GM19351 (cell line): Measurements from ENCODE around the gene LETM1.
A peak's percentile ranks its signal among the peaks of the same experiment; 100 is the strongest.

Source experiments
- ATAC-seq: cut with Tn5 transposase; IDR thresholded peaks from one replicate; pipeline ENCODE4 v1.9.1; 2021; ENCODE audit warnings: mild to moderate bottlenecking, moderate library complexity; ENCODE audit not compliant: unreplicated experiment

LETM1 gene

DNA sequence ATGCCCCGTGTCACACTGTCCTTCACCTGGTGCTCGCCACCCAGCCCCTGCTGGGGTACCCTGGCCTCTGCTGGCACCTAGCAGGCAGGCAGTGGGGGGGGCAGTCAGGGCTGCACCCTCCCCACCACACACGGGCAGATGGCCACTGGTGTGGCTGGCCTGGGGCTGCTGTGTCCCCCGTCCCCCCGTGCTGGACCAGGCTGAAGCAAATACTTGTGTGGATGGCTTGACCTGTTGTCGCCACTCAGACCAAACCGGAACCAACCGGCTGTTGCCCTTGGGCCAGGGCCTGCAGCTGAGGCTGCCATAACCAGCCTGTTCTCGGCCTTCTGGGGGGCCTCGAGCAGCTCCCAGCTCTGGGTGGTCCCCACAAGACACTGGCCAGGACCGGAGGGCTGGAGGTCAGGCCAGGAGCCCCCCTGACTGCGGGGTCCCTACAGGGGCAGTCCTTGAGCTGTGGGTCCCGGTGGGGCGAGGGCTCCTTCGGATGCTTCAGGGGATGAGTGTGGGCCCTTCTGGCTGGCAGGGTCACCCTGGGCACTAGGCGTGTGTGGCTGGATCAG is 58.6 kb downstream of the LETM1 start:
- no peak for ATAC-seq

GRCh38 chr4:1796486-1797204 is 59.3 kb downstream of the LETM1 start:
- ATAC-seq: no peak

GRCh38 chr4:1795299-1796195 is 60.4 kb downstream of the LETM1 start:
- no peak for ATAC-seq

DNA sequence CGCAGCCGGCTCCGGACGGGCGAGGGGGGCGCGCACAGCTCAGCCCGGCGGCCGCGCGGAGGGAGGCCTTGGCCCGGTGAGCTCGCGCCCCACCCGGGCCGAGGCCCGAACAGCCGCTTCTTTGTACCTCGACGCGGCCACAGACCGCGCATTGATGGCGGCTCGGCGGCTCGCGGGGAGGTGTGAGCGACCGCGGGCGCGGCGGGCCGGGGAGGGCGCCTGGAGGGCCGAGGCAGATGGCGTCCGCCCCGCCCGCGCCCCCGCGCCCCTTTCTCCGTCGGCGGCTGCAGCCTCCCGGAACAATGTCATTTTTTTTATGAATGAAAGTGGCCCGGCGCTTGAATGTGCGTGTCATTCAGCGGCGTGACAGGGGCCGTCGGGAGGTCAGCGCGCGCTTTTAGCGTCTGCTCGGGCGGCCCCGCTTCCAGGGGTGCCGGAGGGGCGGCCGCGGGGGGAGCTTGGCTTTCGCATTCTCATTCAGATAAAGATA is 61.1 kb downstream of the LETM1 start:
- ATAC-seq: no peak

DNA sequence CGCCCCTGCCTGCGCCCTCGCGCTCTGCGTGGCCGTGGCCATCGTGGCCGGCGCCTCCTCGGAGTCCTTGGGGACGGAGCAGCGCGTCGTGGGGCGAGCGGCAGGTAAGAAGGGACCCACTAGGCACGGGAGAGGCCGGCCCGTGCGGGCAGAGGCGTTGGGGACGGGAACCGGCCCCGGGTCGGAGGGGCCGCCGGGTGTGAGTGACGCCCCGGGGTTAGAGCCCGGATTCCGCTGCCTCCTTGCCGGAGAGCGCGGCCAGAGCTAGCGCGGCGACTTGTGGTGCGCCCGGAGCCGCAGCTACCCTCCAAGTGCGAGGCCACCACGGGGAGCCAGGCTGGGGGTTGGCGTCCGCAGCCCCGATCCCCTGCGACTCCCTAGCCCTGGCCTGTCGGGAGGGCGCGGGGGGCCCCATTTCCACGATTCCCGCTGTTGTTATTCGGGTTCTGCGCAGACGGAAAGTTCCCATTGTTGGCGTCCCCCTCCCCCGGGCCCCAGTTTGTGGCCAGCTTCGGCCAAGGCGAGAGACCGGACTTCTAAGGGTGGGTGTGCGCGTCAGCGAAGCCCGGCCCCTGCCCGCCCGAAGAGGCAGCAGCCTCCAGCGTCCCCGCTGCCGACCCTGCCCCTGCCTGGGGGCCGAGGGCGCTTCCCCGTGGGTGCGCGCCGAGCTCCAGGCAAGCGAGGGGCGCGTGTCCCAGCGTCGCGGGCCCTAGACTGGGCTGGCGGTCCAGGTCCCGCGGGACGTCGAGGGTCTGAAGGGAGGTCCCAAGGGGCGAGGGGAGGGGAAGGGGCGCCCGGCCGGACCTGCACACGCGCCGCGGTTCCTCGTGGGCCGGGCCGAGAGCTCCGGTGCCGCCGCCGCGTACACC is 61.8 kb downstream of the LETM1 start:
- peak; percentile 4 for ATAC-seq

- ATAC-seq: peak; percentile 39
Observed at GRCh38 chr4:1793496-1793840, 62.5 kb downstream of the LETM1 start.

GRCh38 chr4:1792832-1793495 is 63.0 kb downstream of the LETM1 start, which contains the start of gene FGFR3:
Gene FGFR3 (plus strand): TSS chr4:1793293. CDS start chr4:1793935, 642 bp downstream.
- peak; percentile 64 for ATAC-seq

DNA sequence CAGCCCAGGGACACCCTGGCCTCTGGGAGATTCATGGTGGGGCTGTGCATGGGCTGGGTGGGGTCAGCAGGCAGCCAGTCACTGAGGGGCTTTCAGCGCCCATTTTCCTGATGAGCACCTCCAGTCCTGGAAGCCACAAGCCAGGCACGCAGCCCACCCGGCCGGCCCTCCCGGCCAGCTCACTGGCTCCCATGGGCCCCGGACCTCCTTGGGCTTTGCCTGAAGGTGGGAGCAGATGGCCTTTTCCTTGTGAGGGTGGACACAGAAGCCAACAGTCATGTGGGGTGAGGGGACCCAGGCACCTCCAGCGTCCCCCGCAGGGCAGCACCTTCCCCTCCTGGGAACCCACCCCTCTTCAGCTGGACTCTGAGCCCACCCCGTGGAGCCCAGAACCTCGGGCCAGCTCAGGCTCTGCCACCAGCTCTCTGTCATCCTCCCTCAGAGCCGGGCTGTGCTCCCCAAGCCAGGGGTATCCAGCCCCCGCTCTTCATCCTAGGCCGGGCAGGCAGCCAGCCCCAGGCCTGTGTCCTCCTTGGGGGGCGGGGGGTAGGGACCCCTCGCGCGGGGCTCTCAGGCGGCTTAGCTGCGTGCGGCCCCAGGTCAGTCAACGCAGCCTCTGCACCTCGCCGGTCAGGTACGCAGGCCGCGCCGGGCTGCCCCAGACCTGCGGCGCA is 63.7 kb downstream of the LETM1 start:
- ATAC-seq: no peak

- no peak for ATAC-seq
Observed at GRCh38 chr4:1790005-1790404, 66.0 kb downstream of the LETM1 start.

- no peak for ATAC-seq
Observed at GRCh38 chr4:1789552-1789951, 66.4 kb downstream of the LETM1 start.

DNA sequence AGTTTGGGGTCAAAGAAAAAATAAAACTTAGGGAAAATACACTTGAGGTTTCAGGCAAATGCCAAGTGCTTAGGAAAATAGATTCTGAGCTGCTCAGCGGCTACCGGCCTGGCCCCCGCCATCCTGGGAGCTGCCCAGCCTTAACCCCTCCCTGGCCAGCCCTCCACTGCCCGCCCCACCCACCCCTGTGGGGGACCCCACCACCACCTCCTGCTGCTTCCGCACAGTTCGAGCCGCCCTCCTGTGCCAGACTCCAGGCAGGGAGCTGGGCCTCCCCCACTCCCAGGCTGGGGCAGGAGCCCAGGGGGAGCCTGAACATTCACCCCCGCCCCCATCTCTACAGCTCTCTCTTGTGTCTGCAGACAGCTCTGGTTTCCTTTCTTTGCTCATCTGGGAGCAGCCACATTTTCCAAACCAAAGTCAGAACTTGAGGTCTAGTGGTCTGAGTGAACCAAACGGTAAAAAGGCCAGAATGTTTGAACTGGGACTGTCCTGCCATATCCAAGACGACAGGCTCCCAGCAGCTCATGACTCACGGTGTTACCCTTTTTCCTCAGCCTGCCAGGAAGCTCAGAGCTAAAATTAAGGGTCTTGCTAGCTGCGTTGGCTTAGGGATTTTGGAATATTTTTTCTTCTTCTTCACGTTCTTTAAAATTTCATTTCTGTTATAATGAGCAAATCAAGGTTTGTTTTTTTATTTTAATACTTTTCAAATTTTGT is 67.5 kb downstream of the LETM1 start:
- ATAC-seq: no peak

- no peak for ATAC-seq
Observed at GRCh38 chr4:1787411-1788077, 68.4 kb downstream of the LETM1 start.

- ATAC-seq: no peak
Observed at GRCh38 chr4:1786544-1787362, 69.2 kb downstream of the LETM1 start.

GRCh38 chr4:1785592-1785991 is 70.4 kb downstream of the LETM1 start:
- no peak for ATAC-seq

DNA sequence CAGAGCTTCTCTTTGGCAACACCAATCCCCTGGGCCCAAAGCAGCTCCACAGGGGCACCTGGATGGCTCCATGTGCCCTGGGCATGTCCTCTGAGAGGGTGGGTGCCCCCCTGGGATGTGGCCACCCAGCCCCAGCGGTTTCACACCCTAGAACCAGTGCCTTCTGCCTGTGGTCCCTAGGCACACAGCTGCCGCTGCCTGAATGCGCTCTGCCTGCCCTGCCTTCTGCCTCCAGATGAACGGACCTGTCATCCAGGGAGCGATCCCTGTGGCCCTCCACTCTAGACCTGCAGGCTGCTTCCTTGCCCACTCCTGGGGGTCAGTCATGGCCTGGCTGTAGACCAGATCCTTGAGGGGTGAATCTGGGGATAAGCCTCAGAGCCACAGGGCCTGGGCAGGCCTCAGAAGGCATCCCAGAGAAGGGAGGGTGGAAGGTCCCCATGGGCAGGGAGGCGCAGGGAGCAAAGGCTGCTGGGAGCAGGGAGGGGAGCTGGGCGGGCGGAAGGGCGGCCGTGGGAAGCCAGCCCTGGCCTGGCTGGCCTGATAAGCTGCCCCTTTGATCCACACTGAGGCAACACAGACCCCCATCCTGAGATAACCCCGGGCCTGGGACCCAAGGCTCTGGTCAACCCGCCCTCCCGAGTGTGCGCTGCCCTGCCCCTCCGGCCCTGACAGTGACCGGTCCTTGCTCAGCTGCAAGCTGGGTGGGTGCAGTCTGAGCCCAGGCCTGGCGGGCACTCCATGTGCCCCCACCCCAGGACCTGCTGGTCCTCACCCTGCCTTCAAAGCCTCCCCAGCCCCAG is 71.0 kb downstream of the LETM1 start:
- no peak for ATAC-seq

DNA sequence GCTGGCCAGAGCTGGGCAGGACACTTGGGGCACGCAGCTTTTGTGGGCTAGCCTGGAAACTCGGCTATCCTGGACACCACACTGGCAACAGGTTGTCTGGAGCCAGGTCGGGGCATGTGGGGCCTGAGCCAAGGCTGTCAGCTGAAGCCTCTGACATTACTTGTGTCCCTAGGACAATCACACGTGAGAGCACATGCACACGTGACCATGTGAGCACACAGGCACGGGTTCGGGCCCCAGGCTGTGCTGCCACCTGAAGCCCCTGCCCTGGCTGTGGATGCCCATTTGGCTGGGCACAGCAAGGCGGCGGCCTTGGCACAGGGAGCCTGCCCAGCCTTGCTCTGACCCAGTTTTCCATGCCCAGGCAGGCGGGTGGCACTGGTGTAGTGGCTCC is 71.6 kb downstream of the LETM1 start:
- no peak for ATAC-seq

DNA sequence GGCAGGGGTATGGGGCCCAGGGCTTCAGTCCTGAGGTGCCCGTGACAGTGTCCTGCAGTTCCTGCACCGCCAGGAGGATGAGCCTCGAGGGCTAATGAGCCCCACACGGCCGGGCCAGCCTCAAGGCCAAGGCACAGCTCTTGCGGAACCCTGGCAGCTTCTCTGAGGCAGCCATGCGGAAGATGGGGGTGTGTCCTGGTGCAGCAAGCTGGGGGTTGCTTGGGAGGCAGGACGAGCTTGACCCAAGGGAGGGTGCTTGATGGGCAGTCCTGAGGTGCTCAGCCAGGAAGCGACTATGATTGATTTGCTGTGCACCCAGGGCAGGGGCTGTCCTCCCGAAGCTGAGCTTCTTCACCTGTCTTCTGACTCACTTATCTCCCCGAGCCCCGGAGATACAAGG is 72.0 kb downstream of the LETM1 start:
- no peak for ATAC-seq
